Glomerular visceral epithelial cell (primary cell): ENCODE results near the gene NFKB1.

Source experiments
- DNase-seq: peaks from one replicate; pipeline ENCODE4 v3.0.0-alpha.2; 2016; ENCODE audit errors: extremely low spot score

NFKB1 gene

DNA sequence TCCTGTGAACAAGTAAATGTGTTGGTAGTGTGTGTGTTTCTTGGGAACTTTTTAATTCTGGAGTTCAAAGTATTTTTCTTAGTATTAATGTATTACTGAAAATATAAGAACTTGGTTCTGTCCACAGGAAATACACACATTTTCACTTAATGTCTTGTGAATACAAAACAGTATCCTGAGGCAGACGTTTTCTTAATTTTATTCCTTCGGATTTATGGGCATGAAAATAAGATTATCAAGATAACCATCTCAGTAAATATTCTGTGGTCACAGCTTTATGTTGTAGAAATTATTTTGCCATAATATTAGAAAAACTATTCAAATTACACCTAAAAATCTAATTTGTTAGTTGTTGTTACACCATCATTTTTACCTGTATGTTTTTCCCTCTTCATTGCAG, 29.8 kb downstream of the NFKB1 start:
- no peak for DNase-seq

DNA sequence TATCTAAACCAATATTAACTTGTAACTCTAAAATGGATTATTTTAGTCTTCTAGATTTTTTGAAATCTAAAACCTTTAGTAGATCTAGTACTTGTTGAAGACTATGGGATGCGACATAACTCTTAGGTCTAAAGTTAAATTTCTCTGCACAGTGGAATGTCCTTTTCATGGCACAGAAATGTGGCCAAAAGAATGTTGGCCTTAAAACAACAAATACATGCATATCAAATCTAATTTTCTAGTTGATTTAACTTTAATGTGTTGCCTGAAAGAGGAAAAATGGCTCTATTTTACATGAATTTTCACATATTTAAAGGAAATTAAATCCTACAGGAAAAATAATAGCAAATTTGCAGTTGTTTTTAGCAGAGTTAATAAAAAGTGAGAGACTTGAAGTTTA, 30.3 kb downstream of the NFKB1 start:
- no peak for DNase-seq

DNA sequence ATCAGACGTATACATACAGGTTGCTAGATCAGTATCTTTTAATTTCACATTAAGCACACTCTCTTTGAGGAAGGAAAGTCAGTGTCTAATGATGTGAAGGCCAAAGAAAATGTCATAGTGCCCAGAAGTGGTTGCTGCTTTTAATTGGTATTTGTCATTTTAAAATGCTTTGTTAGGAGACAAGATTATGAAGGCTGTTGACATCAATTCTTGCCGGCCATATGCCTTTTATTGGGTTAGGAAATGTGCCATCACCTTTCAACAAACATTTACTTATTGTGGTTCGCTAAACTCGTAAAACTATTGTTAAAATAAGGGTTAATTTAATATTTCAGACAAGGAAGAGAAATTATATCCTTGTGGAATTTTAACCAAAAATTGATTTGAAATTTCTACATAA, 32.2 kb downstream of the NFKB1 start:
- DNase-seq = no peak

DNA sequence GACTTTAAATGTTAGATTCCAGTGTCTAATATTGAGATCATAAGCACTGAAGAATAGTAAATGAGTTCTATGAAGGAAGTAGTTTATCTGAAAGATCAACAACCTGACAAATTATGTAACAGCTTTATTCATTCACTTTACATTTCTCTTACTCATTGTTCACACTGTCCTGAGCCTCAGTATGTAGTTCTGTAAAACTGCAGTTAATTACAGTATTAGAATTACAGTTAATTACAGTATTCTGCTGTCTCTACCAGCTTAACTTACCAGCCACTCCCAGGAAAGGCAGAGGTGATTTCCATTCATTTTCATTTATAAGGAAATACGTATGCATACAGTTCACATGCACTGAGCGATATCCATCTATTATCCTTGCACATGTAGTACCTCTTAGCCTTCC, 32.7 kb downstream of the NFKB1 start:
- DNase-seq = no peak

DNA sequence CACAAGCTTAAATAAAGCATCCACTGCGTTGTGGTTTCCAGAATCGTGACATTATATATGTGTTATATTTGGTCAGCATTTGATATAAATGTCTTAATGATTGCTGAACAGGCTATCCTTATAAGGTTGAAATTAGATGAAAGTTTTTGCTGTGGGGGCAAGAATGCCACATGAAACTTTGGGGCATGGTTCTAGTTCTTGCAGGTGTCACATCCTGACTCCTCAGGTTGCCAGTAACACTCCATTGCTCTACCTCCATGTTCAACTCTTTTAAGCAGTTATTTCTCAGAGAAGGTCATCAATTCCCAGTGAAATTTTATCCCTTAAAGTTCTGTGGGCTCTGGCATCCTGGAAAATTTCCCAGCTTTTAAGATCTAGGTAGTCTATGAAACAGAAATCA, 33.7 kb downstream of the NFKB1 start:
- no peak for DNase-seq

DNA sequence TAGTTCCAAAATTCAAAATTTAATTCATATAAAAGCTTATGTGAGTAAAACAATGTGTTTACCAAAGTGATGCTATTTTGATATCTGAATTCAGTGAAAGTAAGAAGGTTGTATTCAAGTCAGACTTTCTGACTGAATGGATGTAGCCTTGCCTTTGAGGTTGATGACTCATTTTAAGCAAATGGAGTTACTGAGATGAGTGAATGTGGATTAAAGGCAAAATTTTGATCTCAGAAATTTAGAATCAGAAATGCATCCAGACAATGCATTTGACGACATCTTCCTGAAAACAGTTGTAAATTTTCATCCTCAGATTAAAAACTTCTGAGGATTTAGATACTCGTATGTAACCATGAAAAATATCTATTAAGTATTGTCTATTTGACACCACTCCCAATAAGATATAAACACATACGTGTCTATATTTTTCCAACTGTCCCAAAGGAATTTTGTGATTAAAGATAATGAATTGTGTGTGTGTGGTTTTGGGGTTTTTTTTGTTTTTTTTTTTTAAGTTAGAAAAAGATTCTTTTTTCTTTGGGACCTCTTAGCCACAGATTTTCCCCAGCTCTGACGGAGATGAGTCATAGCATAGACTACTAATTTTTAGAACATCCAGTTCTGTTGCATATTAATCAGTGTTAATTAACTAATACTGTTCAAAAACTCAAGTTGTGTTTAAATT, 34.4 kb downstream of the NFKB1 start:
- DNase-seq = peak; percentile 61

DNA sequence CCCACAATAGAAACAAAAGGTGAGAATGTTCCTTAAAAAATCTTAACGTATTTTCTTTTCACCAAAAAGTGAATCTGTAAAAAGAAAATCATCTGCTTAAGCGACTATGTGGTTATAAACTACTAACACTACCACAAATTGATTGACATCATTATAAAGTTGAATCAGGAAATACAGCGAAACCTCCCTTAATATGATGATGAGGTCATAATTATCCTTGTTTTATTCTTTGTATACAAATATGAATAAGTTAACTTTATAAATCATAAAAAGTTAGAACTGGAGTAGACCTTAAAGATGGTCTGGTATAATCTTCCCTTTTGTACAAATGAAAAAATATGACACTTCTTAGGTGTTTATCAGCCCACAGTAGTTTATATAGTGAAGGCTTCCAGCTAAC, 35.6 kb downstream of the NFKB1 start:
- DNase-seq = no peak

DNA sequence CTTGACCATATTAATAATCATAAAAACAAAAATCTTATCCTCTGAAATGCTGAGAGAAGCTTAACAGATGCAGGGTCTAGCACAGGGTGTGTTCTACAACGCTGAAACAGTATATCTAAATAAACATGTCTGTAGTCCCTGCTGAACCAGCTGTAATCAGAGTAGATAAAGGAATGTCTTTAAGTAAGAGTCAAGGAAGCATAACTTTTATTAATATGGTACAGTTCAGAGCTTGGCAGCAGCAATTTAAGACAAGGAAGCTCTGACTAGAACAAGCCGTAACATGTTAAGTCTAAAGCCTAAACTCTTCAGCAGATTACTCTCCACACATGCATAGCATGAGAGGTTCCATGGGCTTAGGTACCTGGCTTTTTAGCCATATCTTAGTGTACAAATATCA, 36.1 kb downstream of the NFKB1 start:
- no peak for DNase-seq

DNA sequence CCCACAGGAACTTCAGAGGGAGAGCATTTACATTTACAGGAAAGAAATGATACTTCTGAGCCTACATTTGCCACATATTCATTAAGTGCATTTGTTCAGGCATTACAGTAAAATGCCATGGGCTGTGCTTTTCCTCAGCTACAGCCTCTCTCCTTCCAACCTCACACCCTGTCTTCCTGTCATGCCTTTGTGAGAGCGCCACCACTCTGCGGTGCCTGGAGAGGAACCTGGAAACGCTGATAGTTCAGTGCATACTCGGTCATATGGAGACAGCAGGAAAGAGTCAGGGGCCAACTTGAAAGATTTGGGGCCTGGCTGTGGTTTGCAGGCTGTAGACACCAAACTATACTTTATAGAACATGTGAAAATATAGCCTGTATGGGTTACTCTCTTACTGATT, 40.5 kb downstream of the NFKB1 start:
- no peak for DNase-seq

DNA sequence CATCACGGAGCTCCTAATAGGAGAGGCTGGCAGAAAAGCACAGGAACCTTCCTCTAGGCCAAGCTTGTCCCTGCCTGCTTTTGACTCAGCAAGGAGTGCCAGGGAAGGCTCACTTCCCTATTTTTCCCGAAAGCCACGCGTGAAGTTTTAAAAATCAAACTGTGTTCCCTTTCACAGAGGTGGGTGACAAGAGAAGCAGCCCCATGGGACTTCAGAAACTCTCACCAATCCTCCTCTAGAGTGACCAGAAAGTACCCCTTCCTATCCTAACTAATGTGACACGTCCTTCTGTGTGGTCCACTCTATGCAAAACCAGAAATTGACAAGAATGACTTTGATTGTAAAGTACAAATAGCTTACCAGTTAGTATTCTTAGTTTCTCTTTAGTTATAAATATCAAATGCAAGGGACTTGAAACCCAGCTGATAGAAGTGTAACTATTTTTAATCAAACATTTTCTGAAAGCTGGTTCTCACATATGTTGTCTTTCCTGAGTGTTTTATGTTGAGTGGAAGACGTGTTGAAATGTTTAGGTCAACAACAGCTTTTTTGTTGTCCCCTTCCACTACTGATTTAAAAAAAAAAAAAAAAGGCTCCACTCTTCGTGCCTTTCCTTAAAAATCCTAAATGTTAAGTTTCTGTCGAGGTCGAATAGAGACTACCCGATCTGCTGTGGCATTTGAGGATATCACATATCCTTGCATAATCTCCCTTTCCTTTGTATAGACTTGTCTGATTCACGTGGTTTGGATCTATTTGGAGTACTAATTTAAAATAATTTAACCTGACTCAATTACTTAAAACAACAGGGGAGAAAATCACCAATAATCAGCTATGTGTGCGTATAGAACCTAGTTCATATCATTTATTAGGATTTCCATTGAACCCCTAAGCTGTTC, 42.1 kb downstream of the NFKB1 start:
- DNase-seq = no peak

DNA sequence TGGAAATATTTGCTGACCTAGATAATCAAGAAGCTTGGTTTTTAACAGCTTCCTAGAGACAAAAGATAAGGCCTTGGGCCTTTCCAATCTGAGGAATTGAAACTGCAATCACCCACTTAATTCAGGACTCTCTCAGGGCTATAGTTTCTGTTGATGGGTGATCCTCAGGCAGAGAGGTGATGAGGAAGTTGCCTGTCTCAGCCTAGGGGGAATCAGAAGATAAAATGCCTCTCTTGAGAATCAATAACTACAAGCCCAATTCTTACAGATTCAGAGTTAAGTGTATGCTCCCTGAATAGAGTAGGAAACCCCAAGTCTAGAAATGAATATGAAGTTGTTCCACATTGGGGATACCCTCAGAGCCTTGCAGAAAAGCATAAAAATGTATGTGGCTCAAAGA, 45.5 kb downstream of the NFKB1 start:
- no peak for DNase-seq

DNA sequence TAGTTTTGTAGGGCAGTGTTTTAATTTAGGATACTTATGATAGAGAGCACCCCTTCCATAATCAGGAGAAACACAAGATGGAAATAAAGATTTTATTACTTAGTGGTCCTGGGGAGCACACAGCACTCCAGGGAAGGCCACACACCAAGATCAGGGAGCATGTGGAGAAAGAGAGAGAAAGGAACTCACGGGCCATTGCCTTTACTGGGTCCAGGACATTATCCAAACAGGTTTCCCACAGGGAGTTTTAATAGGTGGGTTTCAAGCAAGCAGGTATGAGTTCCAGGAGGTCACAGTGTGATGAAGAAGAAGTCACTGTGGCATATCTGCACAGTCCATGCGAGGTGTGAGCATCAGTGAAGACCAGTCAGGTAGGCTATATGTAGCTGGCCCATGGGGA, 46.8 kb downstream of the NFKB1 start:
- DNase-seq = no peak

DNA sequence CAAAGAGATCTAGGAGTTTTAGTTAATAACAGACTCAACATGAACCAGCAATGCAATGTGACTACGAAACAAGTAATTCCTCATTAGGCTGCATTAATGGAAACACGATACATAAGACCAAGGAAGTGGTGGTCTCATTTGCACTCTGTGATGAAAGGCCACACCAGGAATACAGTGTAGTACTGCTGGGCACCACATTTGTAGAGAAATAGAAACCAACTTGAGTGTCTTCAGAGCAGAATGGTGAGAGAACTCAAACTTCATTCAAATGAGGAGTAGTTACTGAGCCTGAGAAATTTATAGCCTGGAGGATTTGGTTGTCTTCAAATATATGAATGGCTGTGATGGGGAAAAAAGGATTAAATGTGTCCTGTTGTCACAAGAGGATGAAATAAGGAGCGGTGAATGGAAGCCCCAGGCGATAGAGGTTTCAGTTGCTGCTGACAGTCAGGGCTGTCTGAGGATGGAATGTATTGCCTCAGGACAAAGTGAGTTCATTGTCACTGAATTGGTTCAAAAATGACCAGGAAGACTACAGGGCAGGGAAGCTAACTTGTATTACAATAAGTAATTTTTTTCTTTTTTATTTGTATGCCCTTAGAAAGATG, 50.9 kb downstream of the NFKB1 start:
- DNase-seq = no peak

DNA sequence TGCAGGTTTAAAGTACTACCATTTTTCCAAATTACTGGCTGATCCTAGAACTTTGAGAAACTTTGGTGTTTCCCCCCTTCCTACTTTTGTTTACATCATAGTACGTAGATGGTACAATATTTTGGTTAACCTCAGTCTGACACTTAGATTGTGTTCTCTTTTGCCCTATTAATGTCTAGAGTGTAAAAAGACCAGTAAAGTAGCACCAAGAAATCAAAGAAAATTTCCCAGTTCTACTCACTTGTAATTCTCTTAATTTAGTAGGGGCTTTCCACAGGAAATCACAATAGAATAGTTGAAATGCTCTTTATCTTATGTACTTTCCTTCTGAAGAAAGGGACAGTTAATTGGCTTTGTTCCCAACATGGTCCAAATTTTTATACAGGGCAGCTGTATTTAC, 51.6 kb downstream of the NFKB1 start:
- no peak for DNase-seq

DNA sequence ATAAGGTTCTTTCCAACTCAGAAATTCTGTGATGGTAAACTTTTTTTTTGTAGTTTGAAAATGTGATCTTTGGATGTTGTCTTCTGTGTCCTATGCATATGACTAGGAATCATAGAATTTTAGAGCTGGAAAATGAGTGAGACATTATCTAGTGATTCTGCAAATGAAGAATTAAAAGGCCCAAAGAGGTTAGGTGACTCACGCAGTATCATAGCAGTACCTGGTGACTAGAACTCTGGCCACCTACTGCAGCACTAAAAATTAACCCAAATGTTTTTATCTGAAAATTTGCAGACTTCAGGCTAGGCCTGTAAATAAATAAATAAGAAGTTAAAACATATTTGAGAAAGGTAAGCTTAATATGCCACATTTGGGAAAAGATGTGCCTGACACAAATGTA, 52.8 kb downstream of the NFKB1 start:
- peak; percentile 27 for DNase-seq

DNA sequence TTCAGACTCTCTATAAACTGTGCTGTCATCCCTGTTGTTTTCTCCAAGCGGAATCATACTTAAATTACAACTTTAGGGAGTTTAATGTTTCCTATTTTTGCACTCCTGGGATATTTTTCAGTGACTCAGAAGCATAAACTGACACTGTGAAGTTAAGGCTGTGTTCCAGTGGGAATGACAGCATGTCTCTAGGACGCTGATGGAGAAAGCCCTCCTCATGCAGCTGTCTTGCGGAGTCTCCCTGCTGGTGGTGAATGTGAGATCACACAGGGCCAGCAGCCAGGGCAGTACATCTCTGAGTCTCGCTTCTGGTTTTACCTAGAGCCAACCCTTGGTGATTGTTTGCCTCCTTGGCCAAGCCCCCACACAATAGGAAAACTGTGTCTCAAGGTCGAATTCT, 53.3 kb downstream of the NFKB1 start:
- peak; percentile 81 for DNase-seq

DNA sequence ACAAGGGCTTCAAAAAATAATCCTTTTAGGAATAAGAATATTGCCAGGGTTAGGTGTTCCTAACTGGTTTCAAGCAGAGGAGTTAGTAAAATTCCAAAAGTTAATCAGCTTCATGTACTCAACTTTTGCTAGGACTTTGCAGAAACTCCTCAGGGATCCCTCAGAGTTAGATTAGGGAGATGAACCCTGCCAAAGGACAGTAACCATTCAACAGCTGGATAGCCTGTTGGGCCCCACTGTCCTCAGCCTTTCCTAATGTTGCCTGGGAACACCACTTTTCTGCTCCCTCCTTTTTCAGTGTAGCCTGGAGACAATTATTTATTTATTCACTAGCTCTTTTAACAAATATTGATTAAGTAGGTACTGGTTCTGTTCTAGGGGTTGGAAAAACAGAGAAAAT, 53.8 kb downstream of the NFKB1 start:
- no peak for DNase-seq

DNA sequence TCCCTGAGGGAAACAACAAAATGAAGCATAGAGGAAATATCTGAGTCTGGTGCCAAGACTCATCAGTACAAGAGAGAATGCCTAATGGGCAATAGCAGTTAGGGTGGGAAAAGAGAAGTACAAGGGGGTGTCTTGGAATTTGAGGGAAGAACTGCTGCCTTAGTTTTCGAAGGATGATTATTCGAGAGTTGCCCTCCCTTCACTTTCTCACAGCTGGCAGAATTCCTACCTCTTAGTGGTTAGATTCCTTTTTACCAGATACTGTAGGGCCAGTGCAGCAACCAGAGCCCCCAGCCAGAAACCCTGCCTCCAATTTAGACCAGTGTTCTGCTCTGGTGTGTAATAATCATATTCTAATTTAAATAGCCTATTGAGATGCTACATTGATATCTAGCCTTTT, 56.5 kb downstream of the NFKB1 start:
- DNase-seq = no peak

DNA sequence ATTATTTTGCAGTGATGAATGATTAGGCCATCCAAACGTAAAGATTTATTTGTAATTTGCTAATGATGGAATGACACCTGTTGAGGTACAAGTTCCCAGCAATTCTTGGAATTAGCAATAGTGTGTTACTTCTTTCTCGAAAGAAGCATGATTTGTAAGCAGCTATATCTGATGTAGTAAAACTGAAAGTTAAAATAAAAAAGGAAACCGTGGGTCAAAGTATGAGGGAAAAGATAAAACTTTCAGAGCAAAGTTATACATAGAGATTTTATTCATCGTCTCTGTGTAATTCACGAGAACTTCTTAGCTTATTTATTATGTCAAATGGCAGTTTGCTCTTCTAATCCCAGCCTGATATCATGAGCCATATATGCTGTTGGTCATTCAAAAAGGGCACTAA, 59.0 kb downstream of the NFKB1 start:
- DNase-seq = no peak

DNA sequence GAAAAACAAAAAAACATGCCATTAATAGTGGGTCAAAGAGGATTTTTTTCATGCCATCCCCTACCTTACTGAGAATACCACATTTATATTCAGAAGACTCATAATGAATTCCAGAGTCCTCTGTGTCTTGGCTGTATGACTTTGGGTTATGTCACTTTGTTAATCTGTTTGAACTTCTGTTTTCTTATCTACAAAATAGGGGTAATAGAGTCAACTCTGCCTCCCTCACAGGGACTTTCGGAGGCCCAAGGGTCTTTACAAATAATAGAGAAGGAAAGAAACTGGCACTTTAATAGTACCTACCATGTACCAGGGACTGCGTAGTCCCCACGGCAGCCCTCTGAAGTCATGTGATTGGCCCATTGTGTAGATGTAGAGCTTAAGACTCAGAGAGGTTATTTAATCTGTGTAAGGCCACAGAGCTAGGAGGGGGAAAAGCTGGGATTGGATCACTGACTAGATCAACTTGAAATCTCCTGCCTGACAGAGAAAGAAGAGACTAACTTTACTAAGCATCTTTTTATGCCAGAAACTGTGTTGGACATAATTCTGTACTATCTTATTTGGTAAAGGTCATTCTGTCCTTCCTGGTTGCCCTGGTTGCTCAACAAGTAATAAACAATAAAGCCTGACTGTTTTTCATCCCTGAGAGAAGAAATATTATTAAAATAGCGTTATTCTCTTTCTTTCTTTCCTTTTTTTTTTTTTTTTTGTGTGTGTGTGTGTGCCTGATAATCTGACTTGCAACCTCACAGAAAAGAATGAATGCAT, 59.6 kb downstream of the NFKB1 start:
- no peak for DNase-seq

DNA sequence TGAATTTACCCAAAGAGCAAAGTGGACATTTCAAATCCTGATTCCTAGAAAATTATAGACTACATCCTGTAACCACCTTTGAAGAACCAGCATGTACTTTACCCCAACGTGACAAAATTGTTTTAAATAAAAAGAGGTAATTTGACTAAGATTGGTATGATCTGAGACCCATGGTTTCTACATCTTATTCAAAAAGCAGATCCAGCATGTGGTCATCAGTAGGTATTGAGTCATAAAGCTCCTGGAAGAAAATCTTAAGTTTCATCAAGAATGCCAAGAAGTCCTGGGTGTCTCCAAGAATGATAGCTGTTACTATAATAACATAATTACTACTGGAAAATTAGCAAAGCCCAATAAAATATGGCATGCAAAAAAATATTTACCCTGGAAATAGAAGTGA, 61.8 kb downstream of the NFKB1 start:
- DNase-seq = no peak

DNA sequence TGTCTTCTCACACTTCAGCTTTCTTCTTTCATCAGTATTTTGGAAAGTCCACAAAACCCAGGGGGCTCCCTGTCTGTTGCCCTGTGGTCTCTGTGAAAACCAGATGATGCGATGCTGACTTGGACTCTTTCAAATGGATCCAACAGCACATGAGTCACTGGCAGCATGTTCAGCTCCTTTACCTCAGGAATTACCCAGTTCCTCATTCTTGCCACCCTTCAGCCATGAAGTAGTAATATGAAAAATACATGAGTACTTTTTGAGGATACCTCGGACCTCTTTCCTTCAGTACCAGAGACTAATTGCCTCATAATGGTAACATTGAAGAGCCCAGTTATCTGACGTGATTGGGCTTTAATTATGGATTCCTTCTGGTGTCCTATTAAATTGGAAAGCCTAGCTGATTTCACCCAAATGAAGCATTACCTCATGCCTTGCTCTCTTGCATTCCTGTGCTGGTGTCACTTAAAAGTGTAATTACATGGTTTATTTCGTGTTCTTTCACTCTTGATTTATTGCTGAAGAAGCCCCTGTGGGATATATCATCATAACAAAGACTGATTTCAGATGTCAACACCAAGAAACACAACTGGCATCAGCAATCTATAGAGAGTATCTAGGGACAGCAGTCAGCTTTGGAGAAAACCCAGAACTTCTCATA, 63.4 kb downstream of the NFKB1 start:
- peak; percentile 86 for DNase-seq
